Adrenal gland (tissue), 12 donors: ENCODE data around the gene CEP89. TPM values are rescaled to one million over a fixed set of nuclear protein-coding genes. Genes with fewer than 3 reads are reported as not detected.

Experiments
- DNase-seq, 7 donors: peaks; one replicate each; pipeline ENCODE4 v3.0.0-alpha.2; 2019 to 2020
- H3K27ac ChIP-seq, 5 donors: fragments of 200-600 bp; sonication (generic) in 4 of 5; 1 replicate in 3 of 5; 2 replicates in 2 of 5; pipeline versions ENCODE4 v1.5.1 to v1.8.0; 2016 to 2020; ENCODE audit warnings: mild to moderate bottlenecking in 1 of 5
- H3K27me3 ChIP-seq: fragments of 200-600 bp; 2 replicates; pipeline ENCODE4 v1.8.0; 2021
- H3K36me3 ChIP-seq, 2 donors: fragments of 200-600 bp; replicated peaks in 1 of 2; 1 replicate in 1 of 2; 2 replicates in 1 of 2; pipeline versions ENCODE4 v1.5.1 to v1.8.0; 2018 to 2022
- H3K4me1 ChIP-seq, 2 donors: fragments of 200-600 bp; replicated peaks in 1 of 2; 1 replicate in 1 of 2; 2 replicates in 1 of 2; pipeline versions ENCODE4 v1.5.1 to v1.8.0; 2018 to 2021
- H3K4me3 ChIP-seq, 4 donors: fragments of 200-600 bp; sonication (generic) in 3 of 4; one replicate each; pipeline ENCODE4 v1.5.1; 2016 to 2018
- H3K9me3 ChIP-seq, 3 donors: fragments of 200-600 bp; sonication (generic) in 1 of 3; replicated peaks in 1 of 3; 1 replicate in 2 of 3; 2 replicates in 1 of 3; pipeline versions ENCODE4 v1.5.1 to v1.8.0; 2016 to 2021
- CTCF ChIP-seq, 6 experiments: fragments of 450-650 bp in 4 of 6; fragments of 200-600 bp in 2 of 6; sonication (generic) in 1 of 6; IDR thresholded peaks; 1 replicate in 5 of 6; 2 replicates in 1 of 6; pipeline versions ENCODE4 v1.5.1 to v1.8.0; 2016 to 2021; ENCODE audit warnings: antibody characterized with exemption in 6 of 6, mild to moderate bottlenecking in 2 of 6, moderate library complexity in 1 of 6
- POLR2A ChIP-seq, 2 donors: fragments of 450-650 bp; IDR thresholded peaks; one replicate each; pipeline ENCODE4 v1.6.1; 2017; ENCODE audit warnings: antibody characterized with exemption in 2 of 2, mild to moderate bottlenecking in 2 of 2, moderate library complexity in 1 of 2
- WGBS, 4 donors: extraction: QIAGEN DNeasy Blood & Tissue Kit in 2 of 4; methylation state at CpG; one replicate each; pipeline versions ENCODE4 v1.1.5 to v1.1.7; 2013 to 2017; 5-methylcytosine and 5-hydroxymethylcytosine counted together
- intact Hi-C, 2 donors: fragments of 100-400 bp; cut with DNase I; formaldehyde crosslinking; loops; one replicate each; pipeline versions ENCODE4 v1.14.1 to v1.15.0; 2022 to 2023
- polyA plus RNA-seq, 3 donors: library from polyadenylated mRNA; stranded (reverse); fragments of 200-250 nt in 2 of 3; fragments of 350-450 nt in 1 of 3; fragmentation: Illumina TruSeq in 1 of 3; extraction: RNeasy Lipid Tissue Mini Kit (QIAGEN cat#74804) in 1 of 3; gene quantifications; one replicate each; pipeline ENCODE4 v1.2.3, GENCODE V29; 2013 to 2014
- total RNA-seq, 9 donors: library from RNA; depleted of rRNA in 4 of 9; stranded (reverse); fragments of >200 nt in 4 of 9; fragments of 120-200 nt in 1 of 9; fragmentation: NEBNext Ultra II Directional in 1 of 9; extraction: Animal tissue kit (Norgen Biotek cat#: 25700) in 1 of 9; gene quantifications; one replicate each; pipeline versions ENCODE4 v1.1.0 to v1.2.4, GENCODE V29; 2013 to 2023
- donor health status: healthy with polysubstance abuse.
- donor health status: Bipolar disorder and iron deficiency.
- donor health status: DM: yes; HTN: yes; CAD: no.
- donor health status: DM: no; HTN: no; CAD: no.
- donor health status: DM: no; HTN: no; CAD: no.
- donor health status: DM: yes; HTN: yes; CAD: no.

CEP89 gene
- total and polyA plus RNA-seq, 12 donors = 9.2 to 20.1 (median 13.9) TPM

GRCh38 chr19:32895384-32895783 is 76.4 kb downstream of the CEP89 start:
- Histone ChIP-seq H3K36me3 (peaks cover 0 to 11% of the 10 kb centered on the region in 2 donors), H3K27ac (no peak overlapping the region), H3K9me3 (peaks cover 0 to 19% (median 0%) of the 10 kb centered on the region in 3 donors), H3K4me3 (no peak overlapping the region), H3K4me1 (no peaks in the 10 kb centered on the region), H3K27me3 (no peaks in the 10 kb centered on the region)
- DNase-seq = no peak
- intact Hi-C loops = no loop called here
- 87 to 89% (median 88%) methylated on average over 3 of the region's 3 CpGs for WGBS, 4 donors
- TF ChIP-seq POLR2A (IDR thresholded peaks at IDR 0.05) (no peak), CTCF (IDR thresholded peaks at IDR 0.05) (no peak)

GRCh38 chr19:32891609-32892008 is 80.1 kb downstream of the CEP89 start:
- no peaks in the 10 kb centered on the region for H3K4me1 ChIP-seq
- intact Hi-C loops = no loop called here
- H3K9me3 ChIP-seq = peaks cover 0 to 19% (median 0%) of the 10 kb centered on the region in 3 donors
- TF ChIP-seq CTCF (IDR thresholded peaks at IDR 0.05) (no peak), POLR2A (IDR thresholded peaks at IDR 0.05) (no peak)
- H3K36me3 ChIP-seq = no peaks in the 10 kb centered on the region
- H3K4me3 ChIP-seq = no peak overlapping the region
- H3K27ac ChIP-seq = no peak overlapping the region
- H3K27me3 ChIP-seq = no peaks in the 10 kb centered on the region
- 92 to 99% (median 97%) methylated on average over 2 of the region's 2 CpGs for WGBS, 4 donors
- no peak for DNase-seq

- no peaks in the 10 kb centered on the region for H3K27me3 ChIP-seq
- H3K27ac ChIP-seq = no peak overlapping the region
- intact Hi-C loops = no loop called here
- TF ChIP-seq CTCF (IDR thresholded peaks at IDR 0.05) (no peak), POLR2A (IDR thresholded peaks at IDR 0.05) (no peak)
- DNase-seq = no peak
- no peak overlapping the region for H3K4me3 ChIP-seq
- no peaks in the 10 kb centered on the region for H3K36me3 ChIP-seq
- 95 to 98% (median 97%) methylated on average over 4 to 10 of the region's 10 CpGs for WGBS, 4 donors
- no peaks in the 10 kb centered on the region for H3K4me1 ChIP-seq
- peaks cover 0 to 19% (median 0%) of the 10 kb centered on the region in 3 donors for H3K9me3 ChIP-seq
These were observed 80.9 kb downstream of the CEP89 start for GRCh38 chr19:32890841-32891240.

- intact Hi-C loops = no loop called here
- Histone ChIP-seq H3K4me1 (no peaks in the 10 kb centered on the region), H3K36me3 (no peaks in the 10 kb centered on the region), H3K27me3 (no peaks in the 10 kb centered on the region), H3K4me3 (no peak overlapping the region), H3K27ac (no peak overlapping the region), H3K9me3 (peaks cover 0 to 19% (median 0%) of the 10 kb centered on the region in 3 donors)
- TF ChIP-seq POLR2A (IDR thresholded peaks at IDR 0.05) (no peak), CTCF (IDR thresholded peaks at IDR 0.05) (no peak)
- 96 to 99% (median 97%) methylated on average over 12 to 13 of the region's 13 CpGs for WGBS, 4 donors
- no peak for DNase-seq
These were observed 81.4 kb downstream of the CEP89 start for GRCh38 chr19:32890326-32890725.
